Effector CD4-positive, alpha-beta T cell (primary cell): ENCODE results near the gene HSPA1L.
"Not testable (repeated sequence)": the region's sequence is repeated elsewhere in the genome, so short reads cannot be mapped to it uniquely, and the experiment has no call there.

ENCODE experiments used
- DNase-seq: peaks from one replicate; pipeline ENCODE4 v3.0.0-alpha.2; 2020
- total RNA-seq: gene quantifications from one replicate; lab custom pipeline; 2026; lab: John Stamatoyannopoulos, UW

HSPA1L gene
- 17.4 reads per million, percentile 44 among the genes with 10 or more reads in this experiment for total RNA-seq

- peak; percentile 39 for DNase-seq
Measured at GRCh38 chr6:31815025-31815838, at the start of gene HSPA1L, which contains the start of gene HSPA1A. TSS of gene HSPA1L (minus strand) at chr6:31815283. CDS start at chr6:31811972, 3,311 bp downstream. TSS of gene HSPA1A (plus strand) at chr6:31815543. CDS start at chr6:31815757, 214 bp downstream.

- DNase-seq, result no peak
Measured at GRCh38 chr6:31864818-31865204, 49.7 kb upstream of the HSPA1L start.

GRCh38 chr6:31864123-31864562 lies 49.1 kb upstream of the HSPA1L start:
- not testable (repeated sequence) for DNase-seq

- peak; percentile 99 for DNase-seq
Measured at GRCh38 chr6:31862344-31863235, 47.5 kb upstream of the HSPA1L start, which contains the start of gene NEU1. TSS of gene NEU1 (minus strand) at chr6:31862821. CDS start at chr6:31862776, 45 bp downstream.

DNA sequence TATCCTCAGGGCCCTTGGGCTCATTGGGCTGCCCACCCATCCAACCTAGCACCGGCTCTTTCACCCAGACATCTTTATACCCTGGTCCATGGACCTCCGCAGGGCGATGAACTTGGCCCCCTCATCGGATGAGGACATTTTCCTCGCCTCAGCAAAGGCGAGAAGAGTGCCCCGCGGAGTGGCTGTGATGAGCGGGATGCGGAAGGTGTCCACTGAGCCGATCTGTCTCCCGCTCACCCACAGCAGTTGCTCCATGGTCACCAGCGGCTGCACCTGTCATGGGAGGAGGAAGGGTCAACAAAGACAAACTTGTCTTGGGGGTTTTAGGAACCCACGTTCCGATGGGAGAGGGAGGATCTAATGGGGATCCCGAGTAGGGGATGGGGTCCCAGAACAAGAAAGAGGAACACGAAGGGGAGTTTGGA lies 46.8 kb upstream of the HSPA1L start:
- DNase-seq, result no peak

DNA sequence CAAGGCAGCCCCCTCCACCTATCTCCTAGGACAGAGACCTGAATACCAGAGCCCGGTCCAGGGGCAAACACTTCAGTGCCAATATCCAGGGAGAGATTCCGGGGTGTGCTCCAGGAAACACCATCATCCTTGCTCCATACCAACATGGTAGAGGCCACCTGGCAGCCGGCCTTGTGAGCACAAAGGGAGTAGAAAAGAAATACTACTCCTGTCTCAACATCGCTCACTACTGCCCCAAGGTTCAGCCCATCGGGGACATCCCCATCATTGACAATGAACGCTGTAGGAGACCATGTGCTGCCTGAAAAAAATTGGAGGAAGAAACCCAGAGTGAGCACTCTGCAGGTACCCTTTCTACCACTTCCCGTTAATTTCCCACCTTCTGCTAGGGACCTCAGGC lies 46.1 kb upstream of the HSPA1L start:
- no peak for DNase-seq

DNA sequence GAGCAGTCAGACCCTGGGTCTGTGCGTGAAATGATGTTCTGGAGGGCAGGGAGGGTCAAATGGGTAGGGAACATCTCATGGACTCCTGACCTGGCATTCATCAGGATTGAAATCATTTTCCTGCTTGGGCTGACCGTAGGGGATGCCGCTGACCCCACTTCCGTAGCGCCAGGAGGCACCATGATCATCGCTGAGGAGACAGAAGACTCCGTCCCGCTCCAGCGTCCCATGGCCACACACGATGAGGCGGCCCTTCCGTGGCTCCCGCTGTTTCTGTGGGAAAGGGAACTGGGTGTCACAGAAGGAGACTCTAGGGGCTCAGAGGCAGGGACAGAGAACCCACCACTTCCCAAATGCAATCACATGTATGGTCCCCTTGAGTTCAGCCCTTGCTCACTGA lies 45.3 kb upstream of the HSPA1L start:
- DNase-seq, result no peak

- DNase-seq, result no peak
Measured at GRCh38 chr6:31859923-31860322, 44.8 kb upstream of the HSPA1L start.

DNA sequence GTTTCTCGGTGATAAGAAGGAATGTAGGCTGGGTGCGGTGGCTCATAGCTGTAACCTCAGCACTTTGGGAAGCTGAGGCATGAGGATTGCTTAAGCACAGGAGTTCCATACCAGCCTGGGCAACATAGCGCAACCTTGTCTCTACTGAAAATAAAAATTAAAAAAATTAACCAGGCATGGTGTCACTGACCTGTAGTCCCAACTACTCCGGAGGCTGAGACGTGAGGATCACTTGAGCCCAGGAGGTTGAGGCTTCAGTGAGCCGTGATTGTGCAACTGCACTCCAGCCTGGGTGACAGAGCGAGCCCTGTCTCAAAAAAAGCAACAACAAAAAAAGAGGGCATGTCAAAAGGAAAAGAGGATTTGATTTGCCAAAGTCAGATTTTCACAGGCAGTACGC lies 43.6 kb upstream of the HSPA1L start:
- no peak for DNase-seq

DNA sequence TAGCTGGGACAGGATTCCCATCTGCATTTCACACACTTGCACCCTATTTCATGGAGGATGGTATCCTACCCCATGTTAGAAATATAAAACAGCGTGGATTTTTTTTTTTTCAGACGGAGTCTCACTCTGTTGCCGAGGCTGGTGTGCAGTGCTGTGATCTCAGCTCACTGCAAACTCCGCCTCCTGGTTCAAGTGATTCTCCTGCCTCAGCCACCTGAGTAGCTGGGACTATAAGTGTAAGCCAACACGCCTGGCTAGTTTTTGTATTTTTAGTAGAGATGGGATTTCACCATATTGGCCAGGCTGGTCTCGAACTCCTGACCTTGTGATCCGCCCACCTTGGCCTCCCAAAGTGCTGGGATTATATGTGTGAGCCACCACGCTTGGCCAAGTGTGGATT lies 42.7 kb upstream of the HSPA1L start:
- not testable (repeated sequence) for DNase-seq

GRCh38 chr6:31851980-31852718 lies 37.1 kb upstream of the HSPA1L start:
- not testable (repeated sequence) for DNase-seq

DNA sequence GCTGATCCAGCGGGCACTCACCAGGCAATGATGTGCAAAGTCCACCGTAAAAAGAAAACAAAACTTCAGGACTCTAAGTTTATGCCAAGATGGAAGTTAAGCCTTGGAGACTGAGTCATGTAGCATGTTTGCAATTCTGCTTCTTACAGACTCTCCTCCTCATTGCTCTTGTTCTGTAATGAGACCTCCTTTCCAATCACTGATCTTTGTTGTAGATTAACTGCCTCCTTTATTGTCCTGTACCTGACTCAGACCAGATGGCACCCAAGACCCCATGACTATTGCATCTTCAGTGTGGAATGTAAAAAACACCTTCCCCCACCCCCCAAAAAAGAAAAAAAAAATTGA lies 36.4 kb upstream of the HSPA1L start:
- no peak for DNase-seq

GRCh38 chr6:31850765-31851484 lies 35.8 kb upstream of the HSPA1L start:
- no peak for DNase-seq

DNA sequence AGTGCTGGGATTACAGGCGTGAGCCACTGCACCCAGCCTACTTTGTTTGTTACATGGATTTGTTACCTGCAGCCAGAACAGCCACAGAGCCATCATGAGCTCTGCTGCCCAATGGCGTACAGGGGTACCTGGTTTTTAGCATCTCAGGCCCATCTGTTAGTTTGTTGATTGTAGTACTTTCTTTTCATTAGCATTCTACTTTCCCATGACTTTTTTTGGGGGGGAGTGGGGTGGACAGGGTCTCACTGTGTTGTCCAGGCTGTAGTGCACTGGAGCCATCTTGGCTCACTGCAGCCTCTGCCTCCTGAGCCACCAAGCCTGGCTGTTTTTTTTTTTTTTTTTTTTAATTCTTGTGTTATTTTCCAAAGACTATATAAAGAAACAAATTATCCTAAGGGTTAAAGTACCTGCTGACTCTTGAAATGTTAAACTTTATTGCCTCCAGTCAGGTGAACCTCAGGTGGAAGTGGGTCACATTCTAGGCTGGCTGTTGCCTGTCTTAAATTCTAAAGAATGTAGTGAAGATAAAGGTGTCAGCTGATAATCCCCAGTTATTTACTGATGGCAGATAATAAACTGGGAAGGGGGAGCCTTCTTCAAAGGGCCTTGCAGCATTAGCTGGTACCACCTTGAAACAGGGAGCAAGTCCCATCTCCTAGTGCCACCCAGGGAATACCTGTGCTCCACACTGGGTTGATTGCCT lies 32.3 kb upstream of the HSPA1L start:
- no peak for DNase-seq

DNA sequence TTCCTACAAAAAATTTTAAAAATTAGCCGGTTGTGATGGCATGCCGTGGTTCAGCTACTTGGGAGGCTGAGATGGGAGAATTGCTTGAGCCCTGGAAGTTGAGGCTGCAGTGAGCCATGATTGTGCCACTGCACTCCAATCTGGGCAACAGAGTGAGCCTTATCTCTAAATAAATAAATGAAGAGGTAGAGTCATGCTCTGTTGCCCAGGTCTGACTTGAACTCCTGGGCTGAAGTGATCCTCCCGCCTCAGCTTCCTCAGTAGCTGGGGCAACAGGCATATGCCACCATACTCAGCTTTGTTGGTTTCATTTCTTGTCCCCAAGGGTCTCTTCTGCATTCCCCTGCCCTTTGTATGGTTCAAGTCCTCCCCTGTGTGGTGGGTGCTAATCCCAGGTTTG lies 29.4 kb upstream of the HSPA1L start:
- DNase-seq, result no peak

GRCh38 chr6:31842053-31842452 lies 27.0 kb upstream of the HSPA1L start:
- DNase-seq, result no peak

GRCh38 chr6:31839779-31840126 lies 24.7 kb upstream of the HSPA1L start:
- not testable (repeated sequence) for DNase-seq

GRCh38 chr6:31838968-31839367 lies 23.9 kb upstream of the HSPA1L start:
- DNase-seq, result no peak

DNA sequence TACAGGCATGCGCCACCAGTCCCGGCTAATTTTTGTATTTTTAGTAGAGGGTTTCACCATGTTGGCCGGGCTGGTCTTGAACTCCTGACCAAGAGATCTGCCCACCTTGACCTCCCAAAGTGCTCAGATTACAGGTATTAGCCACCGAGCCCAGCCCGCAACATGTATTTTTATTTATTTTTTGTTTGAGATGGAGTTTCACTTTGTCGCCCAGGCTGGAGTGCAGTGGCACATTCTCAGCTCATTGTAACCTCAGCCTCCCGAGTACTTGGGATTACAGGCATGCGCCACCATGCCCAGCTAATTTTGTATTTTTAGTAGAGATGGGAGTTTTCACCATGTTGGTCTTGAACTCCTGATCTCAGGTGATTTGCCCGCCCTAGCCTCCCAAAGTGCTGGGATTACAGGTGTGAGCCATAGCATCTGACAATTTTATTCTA lies 23.1 kb upstream of the HSPA1L start:
- not testable (repeated sequence) for DNase-seq

DNA sequence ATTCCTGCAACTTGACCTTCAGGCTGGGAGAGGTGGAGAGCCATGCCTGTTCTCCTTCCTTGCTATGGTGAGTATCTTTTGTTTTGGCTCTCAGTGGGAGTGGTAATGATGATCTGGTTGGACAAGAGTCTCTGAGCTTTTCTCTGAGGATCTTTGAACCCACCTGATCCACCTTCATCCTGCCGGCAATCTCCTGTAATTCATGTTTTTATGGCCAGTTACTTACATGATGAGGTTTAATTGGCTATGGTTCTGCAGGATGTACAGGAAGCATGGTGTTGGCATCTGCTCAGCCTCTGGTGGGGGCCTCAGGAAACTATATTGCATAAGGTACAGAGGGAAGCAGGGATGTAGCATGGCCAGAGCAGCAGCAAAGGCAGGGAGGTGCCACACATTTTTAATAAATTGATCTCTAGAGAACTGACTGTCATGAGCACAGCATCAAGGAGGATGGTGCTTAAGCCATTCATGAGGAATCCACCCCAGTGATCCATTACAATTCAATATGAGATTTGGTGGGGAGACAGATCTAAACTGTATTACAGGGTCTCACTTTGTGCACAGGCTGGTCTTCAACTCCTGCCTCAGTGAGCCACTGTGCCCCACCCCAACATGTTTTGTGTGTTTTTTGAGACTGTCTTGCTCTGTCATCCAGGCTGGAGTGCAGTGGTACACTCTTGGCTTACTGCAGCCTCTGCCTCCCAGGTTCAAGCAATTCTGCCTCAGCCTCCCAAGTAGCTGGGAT lies 22.5 kb upstream of the HSPA1L start:
- DNase-seq, result no peak
